HEK293 (cell line): ENCODE measurements around the gene SLC44A1.

Experiments
- EGR2 ChIP-seq: fragments of 450-650 bp; formaldehyde crosslinking; IDR thresholded peaks from 2 replicates; pipeline ENCODE4 v1.5.1; 2016; ENCODE audit warnings: low read depth, missing biosample characterization, missing genetic modification characterization
- KLF16 ChIP-seq: fragments of 450-650 bp; formaldehyde crosslinking; IDR thresholded peaks from 2 replicates; pipeline ENCODE4 v1.5.1; 2017; ENCODE audit warnings: missing biosample characterization, missing genetic modification characterization
- KLF9 ChIP-seq: fragments of 450-650 bp; formaldehyde crosslinking; IDR thresholded peaks from 2 replicates; pipeline ENCODE4 v1.5.1; 2016; ENCODE audit warnings: missing biosample characterization, missing genetic modification characterization, low read depth
- MEIS1 ChIP-seq: sonication (generic); formaldehyde crosslinking; IDR thresholded peaks from 2 replicates; pipeline ENCODE4 v1.8.1; 2022; ENCODE audit warnings: missing genetic modification reagents, mild to moderate bottlenecking, borderline replicate concordance
- OSR2 ChIP-seq: fragments of 450-650 bp; formaldehyde crosslinking; IDR thresholded peaks from 2 replicates; pipeline ENCODE4 v1.5.1; 2016; ENCODE audit warnings: missing biosample characterization, missing genetic modification characterization
- OVOL3 ChIP-seq: fragments of 450-650 bp; formaldehyde crosslinking; IDR thresholded peaks from 2 replicates; pipeline ENCODE4 v1.5.1; 2016; ENCODE audit warnings: missing biosample characterization, missing genetic modification characterization
- RBAK ChIP-seq: fragments of 450-650 bp; formaldehyde crosslinking; IDR thresholded peaks from 2 replicates; pipeline ENCODE4 v1.5.1; 2016; ENCODE audit warnings: missing biosample characterization, missing genetic modification characterization
- YY1 ChIP-seq: fragments of 450-650 bp; formaldehyde crosslinking; IDR thresholded peaks from 2 replicates; pipeline ENCODE4 v1.5.1; 2018; ENCODE audit warnings: missing biosample characterization, missing genetic modification characterization
- ZBTB21 ChIP-seq: fragments of 450-650 bp; formaldehyde crosslinking; IDR thresholded peaks from 2 replicates; pipeline ENCODE4 v1.5.1; 2017; ENCODE audit warnings: missing biosample characterization, missing genetic modification characterization
- ZBTB48 ChIP-seq: fragments of 450-650 bp; formaldehyde crosslinking; IDR thresholded peaks from 2 replicates; pipeline ENCODE4 v1.5.1; 2016; ENCODE audit warnings: missing biosample characterization, missing genetic modification characterization
- ZFHX2 ChIP-seq: fragments of 450-650 bp; formaldehyde crosslinking; conservative IDR thresholded peaks from 2 replicates; pipeline ENCODE4 v1.5.1; 2016; ENCODE audit warnings: missing biosample characterization, missing genetic modification characterization
- ZFP69B ChIP-seq: fragments of 450-650 bp; formaldehyde crosslinking; IDR thresholded peaks from 2 replicates; pipeline ENCODE4 v1.5.1; 2016; ENCODE audit warnings: missing biosample characterization, missing genetic modification characterization
- ZIC2 ChIP-seq: fragments of 450-650 bp; formaldehyde crosslinking; IDR thresholded peaks from 2 replicates; pipeline ENCODE4 v1.5.1; 2016; ENCODE audit warnings: missing biosample characterization, missing genetic modification characterization
- ZNF10 ChIP-seq: fragments of 450-650 bp; formaldehyde crosslinking; IDR thresholded peaks from 2 replicates; pipeline ENCODE4 v1.5.1; 2017; ENCODE audit warnings: missing biosample characterization, missing genetic modification characterization
- ZNF114 ChIP-seq: fragments of 450-650 bp; formaldehyde crosslinking; IDR thresholded peaks from 2 replicates; pipeline ENCODE4 v1.5.0; 2017; ENCODE audit warnings: missing biosample characterization, missing genetic modification characterization
- ZNF146 ChIP-seq: fragments of 450-650 bp; formaldehyde crosslinking; IDR thresholded peaks from 2 replicates; pipeline ENCODE4 v1.5.1; 2016; ENCODE audit warnings: missing biosample characterization, missing genetic modification characterization
- ZNF16 ChIP-seq: fragments of 450-650 bp; formaldehyde crosslinking; IDR thresholded peaks from 2 replicates; pipeline ENCODE4 v1.5.1; 2016; ENCODE audit warnings: low read depth, missing biosample characterization, missing genetic modification characterization
- ZNF175 ChIP-seq: fragments of 450-650 bp; formaldehyde crosslinking; IDR thresholded peaks from 2 replicates; pipeline ENCODE4 v1.5.1; 2016; ENCODE audit warnings: missing biosample characterization, missing genetic modification characterization
- ZNF214 ChIP-seq: fragments of 450-650 bp; formaldehyde crosslinking; IDR thresholded peaks from 2 replicates; pipeline ENCODE4 v1.5.1; 2017; ENCODE audit warnings: missing biosample characterization, mild to moderate bottlenecking, missing genetic modification characterization, borderline replicate concordance
- ZNF223 ChIP-seq: fragments of 450-650 bp; formaldehyde crosslinking; IDR thresholded peaks from 2 replicates; pipeline ENCODE4 v1.5.1; 2016; ENCODE audit warnings: missing biosample characterization, missing genetic modification characterization
- ZNF24 ChIP-seq: fragments of 450-650 bp; formaldehyde crosslinking; IDR thresholded peaks from 2 replicates; pipeline ENCODE4 v1.5.1; 2016; ENCODE audit warnings: missing biosample characterization, missing genetic modification characterization
- ZNF248 ChIP-seq: fragments of 450-650 bp; formaldehyde crosslinking; IDR thresholded peaks from 2 replicates; pipeline ENCODE4 v1.5.1; 2017; ENCODE audit warnings: missing biosample characterization, missing genetic modification characterization
- ZNF302 ChIP-seq: fragments of 450-650 bp; formaldehyde crosslinking; IDR thresholded peaks from 2 replicates; pipeline ENCODE4 v1.5.1; 2016; ENCODE audit warnings: missing biosample characterization, missing genetic modification characterization, low read depth
- ZNF324 ChIP-seq: fragments of 450-650 bp; formaldehyde crosslinking; IDR thresholded peaks from 2 replicates; pipeline ENCODE4 v1.5.1; 2016; ENCODE audit warnings: missing biosample characterization, missing genetic modification characterization
- ZNF335 ChIP-seq: fragments of 450-650 bp; formaldehyde crosslinking; conservative IDR thresholded peaks from 2 replicates; pipeline ENCODE4 v1.5.1; 2016; ENCODE audit warnings: missing biosample characterization, missing genetic modification characterization
- ZNF350 ChIP-seq: fragments of 450-650 bp; formaldehyde crosslinking; IDR thresholded peaks from 2 replicates; pipeline ENCODE4 v1.5.0; 2017; ENCODE audit warnings: missing biosample characterization, mild to moderate bottlenecking, missing genetic modification characterization
- ZNF37A ChIP-seq: fragments of 450-650 bp; IDR thresholded peaks from 2 replicates; pipeline ENCODE4 v1.5.1; 2018; ENCODE audit warnings: missing biosample characterization, missing genetic modification characterization
- ZNF391 ChIP-seq: fragments of 450-650 bp; formaldehyde crosslinking; IDR thresholded peaks from 2 replicates; pipeline ENCODE4 v1.5.1; 2016; ENCODE audit warnings: low read depth, missing biosample characterization, missing genetic modification characterization, borderline replicate concordance
- ZNF423 ChIP-seq: fragments of 450-650 bp; formaldehyde crosslinking; IDR thresholded peaks from 2 replicates; pipeline ENCODE4 v1.5.1; 2016; ENCODE audit warnings: missing biosample characterization, missing genetic modification characterization
- ZNF561 ChIP-seq: fragments of 450-650 bp; IDR thresholded peaks from 2 replicates; pipeline ENCODE4 v1.5.1; 2018; ENCODE audit warnings: missing biosample characterization, missing genetic modification characterization, borderline replicate concordance
- ZNF596 ChIP-seq: fragments of 450-650 bp; IDR thresholded peaks from 2 replicates; pipeline ENCODE4 v1.5.0; 2018; ENCODE audit warnings: missing biosample characterization, mild to moderate bottlenecking, missing genetic modification characterization, moderate library complexity
- ZNF658 ChIP-seq: fragments of 450-650 bp; formaldehyde crosslinking; IDR thresholded peaks from 2 replicates; pipeline ENCODE4; 2016; ENCODE audit warnings: missing biosample characterization, missing genetic modification characterization
- ZNF791 ChIP-seq: fragments of 450-650 bp; formaldehyde crosslinking; IDR thresholded peaks from 2 replicates; pipeline ENCODE4 v1.5.1; 2016; ENCODE audit warnings: missing biosample characterization, missing genetic modification characterization
- ZNF837 ChIP-seq: fragments of 450-650 bp; formaldehyde crosslinking; IDR thresholded peaks from 2 replicates; pipeline ENCODE4 v1.5.1; 2016; ENCODE audit warnings: missing biosample characterization, missing genetic modification characterization
- TF ChIP-seq, protein P1 (sequence below): fragments of 450-650 bp; formaldehyde crosslinking; conservative IDR thresholded peaks from 2 replicates; pipeline ENCODE4 v1.5.1; 2016; ENCODE audit warnings: low read depth, missing biosample characterization, missing genetic modification characterization
- TF ChIP-seq, protein P2 (sequence below): fragments of 450-650 bp; formaldehyde crosslinking; IDR thresholded peaks from 2 replicates; pipeline ENCODE4 v1.5.0; 2017; ENCODE audit warnings: missing biosample characterization, missing genetic modification characterization, borderline replicate concordance
- TF ChIP-seq, protein P3 (sequence below): fragments of 450-650 bp; formaldehyde crosslinking; IDR thresholded peaks from 2 replicates; pipeline ENCODE4 v1.5.1; 2016; ENCODE audit warnings: missing biosample characterization, missing genetic modification characterization

The SLC44A1 gene

DNA sequence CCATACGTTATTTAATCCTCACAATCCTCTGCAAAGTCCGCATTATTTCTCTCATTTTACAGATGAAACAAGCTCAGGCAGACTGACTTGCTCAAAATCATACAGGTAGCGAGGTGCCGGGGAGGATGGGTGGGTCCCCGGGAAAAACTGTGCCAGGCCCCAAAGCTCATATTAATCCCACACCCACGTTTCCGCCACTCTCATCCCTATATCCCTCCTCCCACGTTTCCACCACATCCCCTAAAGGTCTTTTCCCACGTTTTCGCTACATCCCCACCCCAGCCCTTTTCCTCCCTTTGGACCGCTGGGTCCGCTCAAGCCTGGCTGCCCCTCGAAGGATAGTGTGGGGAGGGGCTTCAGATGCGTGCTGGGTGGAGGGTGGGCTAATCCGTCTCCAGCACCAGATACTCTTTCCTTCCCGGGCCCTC lies 202.9 kb downstream of the SLC44A1 start (continued):
- TF ChIP-seq, protein P1, sequence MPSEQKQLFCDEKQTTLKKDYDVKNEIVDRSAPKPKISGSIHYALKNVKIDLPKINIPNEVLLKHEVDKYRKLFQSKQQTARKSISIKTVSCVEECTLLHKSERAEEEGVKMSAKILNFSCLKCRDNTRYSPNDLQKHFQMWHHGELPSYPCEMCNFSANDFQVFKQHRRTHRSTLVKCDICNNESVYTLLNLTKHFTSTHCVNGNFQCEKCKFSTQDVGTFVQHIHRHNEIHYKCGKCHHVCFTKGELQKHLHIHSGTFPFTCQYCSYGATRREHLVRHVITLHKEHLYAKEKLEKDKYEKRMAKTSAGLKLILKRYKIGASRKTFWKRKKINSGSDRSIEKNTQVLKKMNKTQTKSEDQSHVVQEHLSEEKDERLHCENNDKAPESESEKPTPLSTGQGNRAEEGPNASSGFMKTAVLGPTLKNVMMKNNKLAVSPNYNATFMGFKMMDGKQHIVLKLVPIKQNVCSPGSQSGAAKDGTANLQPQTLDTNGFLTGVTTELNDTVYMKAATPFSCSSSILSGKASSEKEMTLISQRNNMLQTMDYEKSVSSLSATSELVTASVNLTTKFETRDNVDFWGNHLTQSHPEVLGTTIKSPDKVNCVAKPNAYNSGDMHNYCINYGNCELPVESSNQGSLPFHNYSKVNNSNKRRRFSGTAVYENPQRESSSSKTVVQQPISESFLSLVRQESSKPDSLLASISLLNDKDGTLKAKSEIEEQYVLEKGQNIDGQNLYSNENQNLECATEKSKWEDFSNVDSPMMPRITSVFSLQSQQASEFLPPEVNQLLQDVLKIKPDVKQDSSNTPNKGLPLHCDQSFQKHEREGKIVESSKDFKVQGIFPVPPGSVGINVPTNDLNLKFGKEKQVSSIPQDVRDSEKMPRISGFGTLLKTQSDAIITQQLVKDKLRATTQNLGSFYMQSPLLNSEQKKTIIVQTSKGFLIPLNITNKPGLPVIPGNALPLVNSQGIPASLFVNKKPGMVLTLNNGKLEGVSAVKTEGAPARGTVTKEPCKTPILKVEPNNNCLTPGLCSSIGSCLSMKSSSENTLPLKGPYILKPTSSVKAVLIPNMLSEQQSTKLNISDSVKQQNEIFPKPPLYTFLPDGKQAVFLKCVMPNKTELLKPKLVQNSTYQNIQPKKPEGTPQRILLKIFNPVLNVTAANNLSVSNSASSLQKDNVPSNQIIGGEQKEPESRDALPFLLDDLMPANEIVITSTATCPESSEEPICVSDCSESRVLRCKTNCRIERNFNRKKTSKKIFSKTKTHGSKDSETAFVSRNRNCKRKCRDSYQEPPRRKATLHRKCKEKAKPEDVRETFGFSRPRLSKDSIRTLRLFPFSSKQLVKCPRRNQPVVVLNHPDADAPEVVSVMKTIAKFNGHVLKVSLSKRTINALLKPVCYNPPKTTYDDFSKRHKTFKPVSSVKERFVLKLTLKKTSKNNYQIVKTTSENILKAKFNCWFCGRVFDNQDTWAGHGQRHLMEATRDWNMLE (tag by site-specific recombination) = no peak
- no peak for TF ChIP-seq ZIC2 (tag by site-specific recombination)
- no peak for TF ChIP-seq KLF9 (tag by site-specific recombination)
- TF ChIP-seq ZNF658 = no peak
- TF ChIP-seq ZNF324 (tag by site-specific recombination) = no peak
- TF ChIP-seq ZNF175 (tag by site-specific recombination) = no peak
- TF ChIP-seq ZNF214 = no peak
- TF ChIP-seq MEIS1 (CRISPR knock-in tag) = no peak
- TF ChIP-seq KLF16 (tag by site-specific recombination) = no peak
- TF ChIP-seq ZNF350 = no peak
- TF ChIP-seq ZNF791 (tag by site-specific recombination) = no peak
- no peak for TF ChIP-seq ZNF837 (tag by site-specific recombination)
- TF ChIP-seq RBAK (tag by site-specific recombination) = no peak
- TF ChIP-seq ZNF223 (tag by site-specific recombination) = no peak
- TF ChIP-seq, protein P2, sequence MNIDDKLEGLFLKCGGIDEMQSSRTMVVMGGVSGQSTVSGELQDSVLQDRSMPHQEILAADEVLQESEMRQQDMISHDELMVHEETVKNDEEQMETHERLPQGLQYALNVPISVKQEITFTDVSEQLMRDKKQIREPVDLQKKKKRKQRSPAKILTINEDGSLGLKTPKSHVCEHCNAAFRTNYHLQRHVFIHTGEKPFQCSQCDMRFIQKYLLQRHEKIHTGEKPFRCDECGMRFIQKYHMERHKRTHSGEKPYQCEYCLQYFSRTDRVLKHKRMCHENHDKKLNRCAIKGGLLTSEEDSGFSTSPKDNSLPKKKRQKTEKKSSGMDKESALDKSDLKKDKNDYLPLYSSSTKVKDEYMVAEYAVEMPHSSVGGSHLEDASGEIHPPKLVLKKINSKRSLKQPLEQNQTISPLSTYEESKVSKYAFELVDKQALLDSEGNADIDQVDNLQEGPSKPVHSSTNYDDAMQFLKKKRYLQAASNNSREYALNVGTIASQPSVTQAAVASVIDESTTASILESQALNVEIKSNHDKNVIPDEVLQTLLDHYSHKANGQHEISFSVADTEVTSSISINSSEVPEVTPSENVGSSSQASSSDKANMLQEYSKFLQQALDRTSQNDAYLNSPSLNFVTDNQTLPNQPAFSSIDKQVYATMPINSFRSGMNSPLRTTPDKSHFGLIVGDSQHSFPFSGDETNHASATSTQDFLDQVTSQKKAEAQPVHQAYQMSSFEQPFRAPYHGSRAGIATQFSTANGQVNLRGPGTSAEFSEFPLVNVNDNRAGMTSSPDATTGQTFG = no peak
- no peak for TF ChIP-seq ZNF596 (tag by site-specific recombination)
- TF ChIP-seq ZNF561 = no peak
- TF ChIP-seq ZNF302 (tag by site-specific recombination) = no peak
- no peak for TF ChIP-seq ZNF248 (tag by site-specific recombination)
- no peak for TF ChIP-seq ZNF16 (tag by site-specific recombination)
- peak; percentile 57 for TF ChIP-seq EGR2 (tag by site-specific recombination)
- no peak for TF ChIP-seq YY1 (tag by site-specific recombination)
- no peak for TF ChIP-seq ZNF37A (tag by site-specific recombination)
- TF ChIP-seq, protein P3, sequence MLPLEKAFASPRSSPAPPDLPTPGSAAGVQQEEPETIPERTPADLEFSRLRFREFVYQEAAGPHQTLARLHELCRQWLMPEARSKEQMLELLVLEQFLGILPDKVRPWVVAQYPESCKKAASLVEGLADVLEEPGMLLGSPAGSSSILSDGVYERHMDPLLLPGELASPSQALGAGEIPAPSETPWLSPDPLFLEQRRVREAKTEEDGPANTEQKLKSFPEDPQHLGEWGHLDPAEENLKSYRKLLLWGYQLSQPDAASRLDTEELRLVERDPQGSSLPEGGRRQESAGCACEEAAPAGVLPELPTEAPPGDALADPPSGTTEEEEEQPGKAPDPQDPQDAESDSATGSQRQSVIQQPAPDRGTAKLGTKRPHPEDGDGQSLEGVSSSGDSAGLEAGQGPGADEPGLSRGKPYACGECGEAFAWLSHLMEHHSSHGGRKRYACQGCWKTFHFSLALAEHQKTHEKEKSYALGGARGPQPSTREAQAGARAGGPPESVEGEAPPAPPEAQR (tag by site-specific recombination) = no peak
- TF ChIP-seq ZNF10 (tag by site-specific recombination) = no peak
- no peak for TF ChIP-seq ZNF391 (tag by site-specific recombination)
- 0 out of 2 replicates have a peak, but pooled peaks have one; percentile 15 for TF ChIP-seq OSR2 (tag by site-specific recombination)
- TF ChIP-seq ZNF423 (tag by site-specific recombination) = no peak
- no peak for TF ChIP-seq ZNF24
- TF ChIP-seq ZNF146 (tag by site-specific recombination) = no peak
- no peak for TF ChIP-seq ZNF114
- TF ChIP-seq ZBTB21 = no peak
- peak; percentile 67 for TF ChIP-seq ZFHX2
- TF ChIP-seq ZBTB48 = no peak
- TF ChIP-seq ZFP69B (tag by site-specific recombination) = no peak
- TF ChIP-seq OVOL3 = no peak
- TF ChIP-seq ZNF335 (tag by site-specific recombination) = peak; percentile 82
